KG1 (cell line): ENCODE measurements around the gene DRC1.

ENCODE experiments used
- DNase-seq: peaks from one replicate; lab custom pipeline; 2025; lab: John Stamatoyannopoulos, UW

The DRC1 gene

DNA sequence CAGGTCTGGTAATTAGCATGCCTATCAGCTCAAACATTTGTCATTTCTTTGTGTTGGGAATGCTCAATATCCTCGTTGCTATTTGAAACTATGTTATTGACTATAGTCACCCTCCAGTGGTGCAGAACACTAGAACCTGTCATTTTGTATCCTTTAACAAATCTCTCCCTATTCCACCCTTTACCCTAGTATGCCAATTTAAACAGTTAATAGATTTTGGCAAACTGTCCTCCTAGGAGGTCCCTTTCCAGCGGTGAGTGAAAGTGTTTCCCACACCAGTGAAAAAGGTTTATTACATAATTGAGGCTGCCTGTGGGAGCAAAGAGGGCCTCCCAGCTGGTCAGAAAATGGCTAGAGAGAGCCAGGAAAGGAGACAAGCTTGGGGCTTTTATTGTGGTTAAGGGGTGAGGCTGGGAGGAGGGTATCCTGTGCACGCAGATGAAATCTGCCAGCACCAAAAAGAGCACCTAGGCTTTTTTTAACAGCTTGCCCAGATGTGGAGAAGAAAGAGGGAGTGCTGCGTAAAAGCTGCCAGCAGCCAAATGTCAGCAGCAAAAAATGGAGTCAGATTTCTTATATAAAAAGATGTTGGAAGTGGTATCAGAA is 1.8 kb upstream of the DRC1 start:
- no peak for DNase-seq

DNA sequence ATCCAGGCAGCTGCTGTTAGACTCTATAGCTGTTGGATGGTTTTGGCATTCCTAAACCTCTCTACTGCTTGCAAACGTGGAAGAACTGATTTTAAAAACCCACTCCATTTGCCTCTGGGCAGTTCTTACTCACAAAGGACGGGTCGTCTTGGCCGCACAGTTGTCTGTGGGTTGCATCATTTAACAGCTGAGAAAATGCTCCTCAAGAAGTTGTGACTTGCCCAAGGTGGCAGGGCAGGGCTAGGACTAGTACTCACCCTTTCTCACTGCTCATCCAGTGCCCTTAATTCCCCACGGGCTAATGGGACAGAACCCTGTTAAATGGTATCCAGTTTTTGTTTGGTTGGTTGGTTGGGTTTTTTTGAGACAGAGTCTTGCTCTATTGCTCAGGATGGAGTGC is 997 bp upstream of the DRC1 start:
- no peak for DNase-seq

DNA sequence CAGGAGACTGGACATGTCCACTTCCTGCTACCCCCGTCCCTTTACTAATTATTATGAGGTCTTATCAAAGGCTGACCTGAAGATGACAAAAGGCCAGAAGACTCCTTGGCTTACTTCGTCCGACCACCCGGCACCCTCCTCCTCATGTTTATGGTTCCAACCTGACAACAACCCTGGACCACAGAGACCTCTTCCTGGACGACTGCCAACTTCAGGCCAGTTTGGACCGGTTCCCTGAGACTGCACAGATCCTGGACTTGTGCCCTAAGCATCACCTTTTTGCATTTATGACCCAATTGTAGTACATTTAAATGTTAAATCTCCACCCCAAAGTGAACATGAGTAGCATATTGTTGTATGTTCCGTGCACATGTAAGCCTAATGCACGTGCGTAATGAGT is 5.8 kb downstream of the DRC1 start:
- DNase-seq = no peak

DNA sequence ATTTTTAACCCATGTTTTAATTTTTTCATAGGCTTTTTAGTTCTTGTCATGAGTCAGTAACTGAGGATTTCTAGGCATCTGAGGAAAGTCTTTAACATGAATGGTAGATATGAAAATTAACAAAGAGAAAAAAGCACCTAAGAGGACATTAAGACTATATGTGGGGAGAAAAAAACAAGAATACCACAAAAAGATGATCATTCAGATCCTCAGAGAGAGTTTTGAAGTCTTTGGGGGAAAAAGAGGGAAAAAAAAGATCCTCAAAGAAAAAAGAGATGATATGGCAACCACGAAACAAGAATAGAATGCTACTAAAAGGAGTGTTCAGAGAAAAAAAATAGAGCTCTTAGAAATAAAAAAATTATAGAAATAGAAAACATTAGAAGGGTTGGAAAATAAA is 8.1 kb downstream of the DRC1 start:
- DNase-seq = no peak

DNA sequence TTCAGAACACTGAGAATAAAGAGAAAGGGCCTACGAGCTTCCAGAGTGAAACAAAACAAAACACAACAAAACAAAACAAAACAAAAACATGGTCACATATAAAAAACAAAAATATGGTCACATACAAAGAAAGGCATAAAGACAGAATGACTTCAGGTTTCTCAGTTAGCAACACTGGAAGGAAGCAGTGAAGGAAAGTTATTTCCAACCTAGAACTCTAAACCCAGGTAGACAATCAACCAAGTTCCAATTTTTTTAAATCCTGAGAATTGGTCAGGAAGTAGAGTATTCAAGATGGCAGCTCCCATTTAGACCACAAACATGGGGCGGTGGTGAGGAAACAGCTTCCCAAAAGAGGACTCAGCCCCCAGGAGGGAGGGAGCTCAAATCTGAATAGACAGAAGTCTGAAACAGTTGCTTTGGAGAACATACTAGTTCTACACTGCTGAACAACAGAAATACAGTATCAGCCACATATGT is 9.1 kb downstream of the DRC1 start:
- DNase-seq = no peak

DNA sequence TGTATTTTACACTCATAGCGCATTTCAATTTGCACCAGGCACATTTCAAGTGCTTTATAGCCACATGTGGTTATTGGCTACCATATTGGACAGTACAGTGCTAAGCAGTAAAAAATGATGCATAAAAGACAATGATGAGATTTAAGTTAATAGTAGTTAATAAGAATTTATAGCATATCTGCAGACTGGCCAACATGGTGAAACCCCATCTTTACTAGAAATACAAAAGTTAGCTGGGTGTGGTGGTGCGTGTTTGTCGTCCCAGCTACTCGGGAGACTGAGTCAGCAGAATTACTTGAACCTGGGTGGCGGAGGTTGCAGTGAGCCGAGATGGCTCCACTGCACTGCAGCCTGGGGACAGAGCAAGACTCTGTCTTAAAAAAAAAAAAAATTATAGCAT is 9.7 kb downstream of the DRC1 start:
- DNase-seq = no peak

DNA sequence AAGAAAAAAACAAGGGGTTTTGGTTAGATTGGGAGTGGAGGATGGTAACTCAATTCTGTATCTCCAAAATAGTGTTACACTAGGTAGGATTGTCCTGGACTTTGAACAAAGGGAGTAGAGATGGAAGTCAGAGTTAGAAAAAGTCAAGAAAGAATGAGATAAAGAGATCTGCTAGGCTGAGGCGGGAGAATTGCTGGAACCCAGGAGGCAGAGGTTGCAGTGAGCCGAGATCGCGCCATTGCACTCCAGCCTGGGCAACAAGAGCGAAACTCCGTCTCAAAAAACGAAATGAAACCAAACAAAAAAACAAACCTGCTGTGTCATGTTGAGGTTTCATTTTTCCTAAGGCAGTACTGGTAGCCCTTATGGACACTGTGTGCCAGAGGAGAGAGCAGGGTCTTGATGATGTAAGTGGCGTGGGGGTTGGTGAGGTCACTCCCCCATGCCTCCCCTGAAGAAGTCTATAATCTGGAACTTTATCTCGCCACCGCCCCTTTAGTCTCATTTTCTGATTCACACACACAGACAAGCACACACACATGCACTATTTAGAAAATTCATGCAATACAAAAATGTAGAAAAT is 10.5 kb downstream of the DRC1 start:
- no peak for DNase-seq

DNA sequence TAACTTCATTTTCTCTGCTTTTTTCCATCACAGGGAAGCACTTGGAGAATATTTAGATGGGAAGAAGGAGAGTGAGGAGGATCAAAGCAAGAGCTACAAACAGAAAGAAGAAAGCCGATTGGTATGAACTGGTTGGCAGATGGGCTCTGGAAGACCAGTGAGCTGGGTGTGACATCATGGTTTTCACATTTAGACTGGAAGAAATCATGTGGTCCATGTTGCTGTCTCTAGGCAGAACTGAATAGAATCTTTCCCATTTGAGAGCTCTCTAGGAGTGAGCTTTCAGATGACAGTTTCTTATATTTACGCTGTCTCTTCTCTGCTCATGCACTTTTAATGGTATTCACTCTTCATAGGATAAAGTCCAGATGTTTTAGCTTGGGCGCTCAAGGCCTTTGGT is 12.6 kb downstream of the DRC1 start:
- DNase-seq = no peak

DNA sequence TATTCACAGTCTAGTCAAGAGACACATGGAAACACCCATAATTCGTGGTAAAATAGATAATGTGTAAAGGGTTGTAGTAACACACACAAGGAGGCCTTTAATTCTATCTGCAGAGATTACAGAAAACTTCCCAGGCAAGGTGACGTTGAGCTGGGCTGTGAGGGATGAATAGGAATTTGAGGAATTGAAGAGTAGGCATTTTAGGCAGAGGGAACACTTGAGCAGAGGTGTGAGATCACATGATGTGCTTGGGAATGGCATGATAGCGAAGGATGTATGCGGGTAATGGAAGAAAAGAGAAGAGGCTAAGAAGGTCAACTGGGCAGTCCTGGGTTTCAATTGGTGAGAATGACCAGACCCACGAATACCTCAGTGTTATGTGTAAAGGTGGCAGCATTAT is 20.2 kb downstream of the DRC1 start:
- no peak for DNase-seq

DNA sequence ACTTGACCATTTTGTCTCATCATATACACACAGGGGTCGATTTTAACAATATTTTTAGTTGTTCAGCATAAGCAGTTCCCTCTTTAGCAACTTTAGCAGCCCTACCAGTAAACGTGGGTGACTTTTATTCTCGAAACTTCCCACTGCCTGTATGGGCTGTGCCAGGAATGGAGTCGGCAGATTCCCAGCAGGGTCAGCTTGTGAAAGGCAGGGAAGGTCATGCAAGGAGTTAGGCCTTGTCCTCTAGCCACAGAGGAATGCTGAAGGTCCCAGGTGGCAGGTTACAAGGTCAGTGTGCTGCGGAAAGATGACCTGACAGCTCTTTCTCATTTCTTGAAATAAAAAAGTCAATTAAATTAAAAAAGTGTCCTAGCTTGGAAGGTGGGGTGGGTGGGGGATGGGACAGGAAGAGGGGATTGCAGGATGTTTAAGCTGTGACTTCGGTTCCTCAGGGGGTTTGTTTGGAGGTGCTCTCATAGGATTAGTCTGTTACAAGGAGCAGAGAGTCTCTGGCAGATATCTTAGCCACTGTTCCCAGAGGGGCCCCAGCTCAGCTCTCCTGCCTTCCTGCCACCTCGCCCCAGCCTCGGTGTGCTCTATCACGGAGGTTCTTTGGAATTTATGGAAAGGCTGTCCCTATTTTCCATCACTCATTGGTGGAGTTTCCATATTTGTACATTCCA is 21.4 kb downstream of the DRC1 start:
- no peak for DNase-seq

DNA sequence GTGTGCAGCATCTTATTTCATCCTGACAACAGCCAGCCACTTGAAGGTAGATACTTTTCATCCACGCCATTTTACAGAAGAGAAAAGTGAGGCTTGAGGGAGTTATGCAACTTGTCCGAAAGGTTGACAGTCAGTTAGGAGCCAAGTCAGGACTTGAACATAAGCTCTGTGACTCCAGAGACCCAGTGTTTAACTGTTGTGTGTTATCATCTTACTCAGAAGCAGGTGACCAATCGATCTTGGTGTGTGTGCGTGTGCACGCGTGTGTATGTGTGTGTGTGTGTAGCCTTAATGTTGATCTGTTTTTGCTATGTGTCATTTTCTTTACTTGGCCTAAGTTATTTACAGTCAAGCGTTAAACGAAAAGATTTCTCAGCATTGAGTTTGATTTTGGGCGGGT is 22.0 kb downstream of the DRC1 start:
- no peak for DNase-seq

DNA sequence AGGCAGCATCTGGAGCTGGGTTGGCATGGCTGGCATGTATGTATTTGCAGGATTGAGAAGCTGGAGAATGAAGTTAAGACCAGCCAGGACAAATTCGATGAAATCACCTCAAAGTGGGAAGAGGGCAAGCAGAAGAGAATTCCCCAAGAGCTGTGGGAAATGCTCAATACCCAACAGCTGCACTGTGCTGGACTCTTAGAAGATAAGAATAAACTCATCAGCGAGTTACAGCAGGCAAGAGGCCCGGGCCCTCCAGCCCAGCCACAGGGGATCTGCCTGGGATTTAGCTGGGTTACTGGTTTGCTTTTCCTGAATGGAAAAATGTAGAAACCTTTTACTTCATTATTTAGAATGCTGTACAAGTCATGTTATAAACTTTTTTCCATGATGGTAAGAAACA is 22.5 kb downstream of the DRC1 start:
- DNase-seq = no peak

DNA sequence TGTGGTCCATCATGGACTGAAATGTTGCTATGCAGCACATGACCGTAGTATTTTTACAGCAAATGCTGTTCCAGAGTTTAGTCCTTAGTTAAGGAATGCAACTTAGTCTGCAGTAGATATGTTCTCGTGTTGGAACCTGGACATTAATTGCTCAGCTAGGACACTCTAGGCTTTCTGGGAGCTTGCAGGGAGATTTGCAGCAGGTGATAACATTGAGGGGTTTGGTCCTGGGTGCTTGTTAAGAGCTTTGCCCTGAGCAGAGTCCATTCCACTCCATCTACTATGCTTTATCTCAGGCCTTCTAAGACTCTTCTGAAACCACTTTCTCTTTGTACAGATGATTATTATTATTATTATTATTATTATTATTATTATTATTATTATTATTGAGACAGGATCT is 27.1 kb downstream of the DRC1 start:
- no peak for DNase-seq

DNA sequence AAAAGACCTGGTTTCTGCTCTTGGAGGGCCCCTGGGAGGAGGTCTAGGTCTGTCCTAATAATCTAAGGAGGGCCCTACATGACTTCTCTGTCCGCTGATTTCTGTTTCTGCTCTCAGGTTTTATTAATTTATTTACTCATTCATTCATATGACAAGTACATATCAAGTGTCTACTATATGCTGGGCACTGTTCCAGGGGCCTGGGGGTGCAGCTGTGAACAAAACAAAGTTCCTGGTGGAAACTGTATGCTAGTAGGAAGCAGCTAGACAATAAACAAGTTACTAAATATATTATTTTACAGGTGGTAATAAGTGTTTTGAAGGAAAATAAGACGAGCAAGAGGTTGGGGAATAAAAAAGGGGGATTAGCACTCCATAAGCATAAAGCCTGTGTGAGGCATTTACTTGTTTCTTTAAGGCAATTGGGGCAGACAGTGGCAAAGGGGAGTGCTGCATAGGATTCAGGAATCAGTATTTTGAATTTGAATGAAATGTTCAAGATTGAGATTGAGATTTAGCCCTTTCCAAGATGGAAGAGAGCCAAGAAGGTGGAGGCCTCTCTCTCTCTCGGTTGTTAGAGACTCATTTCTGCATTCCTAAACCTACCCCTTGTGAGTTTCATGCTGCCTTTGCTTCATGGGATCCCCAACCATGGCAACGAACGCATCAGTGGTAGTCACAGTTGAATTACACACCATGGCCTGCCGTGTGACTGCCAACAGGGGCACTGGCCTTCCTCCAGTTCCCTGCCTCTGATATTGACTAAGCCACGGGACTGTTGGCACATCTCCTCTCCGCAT is 28.3 kb downstream of the DRC1 start:
- no peak for DNase-seq

DNA sequence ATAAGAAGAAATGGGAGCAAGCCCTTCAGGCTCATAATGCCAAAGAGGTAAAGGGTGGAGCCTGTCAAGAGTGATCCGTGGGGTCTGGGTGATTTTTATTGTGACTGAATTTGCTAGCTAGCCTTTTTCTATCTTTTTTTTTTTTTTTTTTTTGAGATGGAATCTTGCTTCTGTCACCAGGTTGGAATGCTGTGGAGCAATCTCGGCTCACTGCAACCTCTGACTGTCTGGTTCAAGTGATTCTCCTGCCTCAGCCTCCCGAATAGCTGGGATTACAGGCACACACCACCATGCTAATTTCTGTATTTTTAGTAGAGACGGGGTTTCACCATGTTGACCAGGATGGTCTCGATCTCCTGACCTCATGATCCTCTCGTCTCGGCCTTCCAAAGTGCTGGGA is 29.1 kb downstream of the DRC1 start:
- DNase-seq = no peak

DNA sequence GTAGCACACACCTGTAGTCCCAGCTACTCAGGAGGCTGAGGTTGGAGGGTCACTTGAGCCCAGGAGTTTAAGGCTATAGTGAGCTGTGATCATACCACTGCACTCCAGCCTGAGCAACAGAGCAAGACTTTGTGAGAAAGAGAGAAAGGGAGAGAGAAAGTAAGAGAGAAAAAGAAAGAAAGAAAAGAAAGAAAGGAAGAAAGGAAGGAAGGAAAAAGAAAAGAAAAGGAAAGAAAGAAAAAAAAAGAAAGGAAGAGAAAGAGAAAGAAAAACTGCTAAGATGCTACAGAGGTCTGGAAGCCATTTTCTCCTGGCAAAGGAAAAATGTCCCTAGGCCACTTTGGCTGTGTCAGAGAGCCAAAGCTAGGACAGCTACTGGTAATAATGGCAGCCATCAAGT is 30.6 kb downstream of the DRC1 start:
- no peak for DNase-seq

DNA sequence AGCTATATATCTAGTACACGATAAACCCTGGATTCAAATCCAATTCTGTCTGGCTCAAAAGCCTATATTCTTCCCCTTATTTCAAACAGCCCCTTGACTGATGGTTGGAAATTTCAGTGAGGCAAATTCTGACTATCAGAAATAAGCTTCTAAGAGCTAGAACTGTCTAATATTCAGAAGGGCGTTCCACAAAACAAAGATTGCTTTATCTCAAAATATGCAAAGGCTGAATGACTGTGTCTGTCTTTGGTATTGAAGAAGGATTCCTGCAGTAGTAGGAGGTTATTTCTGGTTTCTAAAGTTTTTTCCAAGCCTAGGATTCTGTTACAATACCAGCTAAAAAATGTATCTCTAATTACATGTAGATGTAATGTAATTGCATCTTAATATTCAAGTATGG is 31.1 kb downstream of the DRC1 start:
- no peak for DNase-seq

DNA sequence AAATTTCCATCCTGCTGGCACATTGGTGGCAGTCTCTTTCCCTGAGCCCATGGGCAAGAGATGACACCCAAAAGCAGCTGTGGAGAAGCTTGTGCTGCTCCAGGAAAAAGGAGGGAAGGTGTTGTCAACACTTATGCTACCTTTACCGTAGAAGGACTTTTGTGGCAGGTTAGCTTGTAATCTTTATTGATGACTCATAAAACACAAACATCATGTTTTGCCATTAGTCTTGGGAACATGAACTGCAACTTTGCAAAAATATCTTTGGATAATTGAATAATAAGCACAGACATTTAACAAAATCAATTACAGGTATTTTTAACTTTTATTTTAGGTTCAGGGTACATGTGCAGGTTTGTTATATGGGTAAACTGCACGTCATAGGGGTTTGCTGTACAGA is 33.4 kb downstream of the DRC1 start:
- no peak for DNase-seq

DNA sequence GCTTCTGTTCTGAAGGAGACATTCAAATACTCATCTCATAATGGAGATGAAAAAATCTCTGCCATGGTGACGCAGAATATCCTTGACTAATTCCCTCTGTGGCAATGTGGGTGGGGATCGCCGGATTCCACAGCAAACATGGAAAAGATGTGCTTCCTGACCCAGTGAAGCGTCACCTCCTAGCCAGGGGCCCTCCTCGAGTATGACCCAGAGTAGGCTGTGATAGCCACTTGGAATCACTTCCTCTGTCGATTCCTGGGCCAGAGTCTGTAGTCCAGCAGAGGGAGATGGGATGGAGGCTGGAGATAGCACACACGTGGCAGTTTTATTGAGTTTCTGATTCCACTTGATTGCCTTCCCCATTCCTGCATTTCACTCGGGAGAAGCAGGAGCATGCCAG is 36.8 kb downstream of the DRC1 start:
- no peak for DNase-seq

DNA sequence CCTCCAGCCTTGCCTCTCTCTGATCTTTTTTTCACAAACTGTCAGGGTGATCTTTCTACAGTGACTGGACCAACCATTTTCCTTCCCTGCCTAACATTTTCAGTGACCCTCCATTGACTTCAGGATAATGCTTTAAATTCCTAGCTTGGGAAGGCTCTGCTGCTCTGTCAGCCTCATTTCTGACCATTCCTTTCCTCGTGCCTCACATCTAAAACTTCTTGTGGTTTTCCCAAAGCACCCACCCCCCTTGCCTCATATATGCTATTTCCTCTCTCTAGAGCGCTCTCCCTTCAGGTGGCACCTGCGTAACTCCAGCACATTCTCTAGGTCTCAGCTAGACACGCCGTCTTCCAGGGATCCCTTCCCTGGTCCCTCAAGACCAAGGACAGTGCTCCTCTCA is 37.2 kb downstream of the DRC1 start:
- no peak for DNase-seq

DNA sequence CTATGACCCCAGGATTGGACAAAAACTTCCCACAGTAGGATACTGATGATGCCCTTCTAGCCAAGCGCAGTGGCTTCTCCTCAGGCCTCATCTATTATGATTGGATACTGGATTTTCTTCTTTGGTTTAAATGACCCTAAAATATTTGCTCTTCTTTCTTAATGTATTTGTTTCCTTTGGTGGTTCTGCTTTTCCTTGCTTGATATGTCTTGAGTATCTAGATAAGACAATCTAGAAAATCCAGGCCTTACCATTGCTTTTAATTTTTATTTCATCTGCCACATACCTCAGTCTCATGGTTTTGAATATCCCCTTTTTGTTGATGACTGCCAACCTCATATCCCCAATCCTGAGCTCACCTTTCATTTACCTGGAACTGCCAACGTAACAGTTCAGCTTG is 40.6 kb downstream of the DRC1 start:
- DNase-seq = no peak

DNA sequence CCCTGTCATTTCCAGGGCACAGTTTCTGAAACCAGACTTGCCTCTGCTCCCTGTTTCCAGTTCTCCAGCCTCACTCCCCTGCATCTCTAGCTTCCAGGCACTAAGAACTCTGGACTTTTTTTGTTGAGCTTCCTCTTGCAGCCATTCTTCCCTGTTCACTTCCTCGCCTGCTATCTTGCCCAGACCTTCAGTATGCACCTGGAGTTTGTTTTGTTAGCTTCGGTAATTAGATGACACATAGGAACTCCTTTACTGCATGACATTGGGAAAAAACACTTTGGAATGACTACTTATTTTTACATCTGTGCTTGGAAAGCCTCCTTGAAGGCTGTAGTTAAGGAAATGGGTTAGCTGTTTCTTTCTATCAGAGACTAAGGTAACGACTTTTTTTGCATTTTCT is 41.0 kb downstream of the DRC1 start:
- no peak for DNase-seq

DNA sequence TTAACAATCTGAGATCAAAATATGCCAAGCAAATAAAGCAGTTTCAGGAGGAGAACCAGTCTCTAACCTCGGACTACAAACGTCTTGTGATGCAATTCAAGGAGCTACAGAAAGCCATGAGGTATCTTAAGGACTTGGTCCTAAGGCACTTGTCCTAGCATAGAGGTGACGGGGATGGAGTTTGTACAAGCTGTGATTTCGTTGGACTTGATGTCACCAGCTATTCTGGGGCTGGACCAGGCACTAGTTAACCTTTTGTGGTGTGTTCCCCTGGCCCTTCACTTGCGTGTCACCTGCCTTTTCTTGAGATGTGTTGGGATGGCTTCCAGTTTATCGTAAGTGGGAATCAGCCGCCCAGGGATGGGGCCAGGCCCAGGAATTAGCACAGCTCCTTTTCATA is 42.5 kb downstream of the DRC1 start:
- DNase-seq = no peak
